Hepatic stellate cell (primary cell): ENCODE results near the gene NOTUM.
"Not testable (repeated sequence)": the region's sequence is repeated elsewhere in the genome, so short reads cannot be mapped to it uniquely, and the experiment has no call there.

Source experiments
- DNase-seq: peaks from one replicate; pipeline ENCODE4 v3.0.0; 2011; ENCODE audit warnings: low spot score

Gene NOTUM

GRCh38 chr17:81996232-81996756 is 35.3 kb upstream of the NOTUM start:
- DNase-seq = no peak

DNA sequence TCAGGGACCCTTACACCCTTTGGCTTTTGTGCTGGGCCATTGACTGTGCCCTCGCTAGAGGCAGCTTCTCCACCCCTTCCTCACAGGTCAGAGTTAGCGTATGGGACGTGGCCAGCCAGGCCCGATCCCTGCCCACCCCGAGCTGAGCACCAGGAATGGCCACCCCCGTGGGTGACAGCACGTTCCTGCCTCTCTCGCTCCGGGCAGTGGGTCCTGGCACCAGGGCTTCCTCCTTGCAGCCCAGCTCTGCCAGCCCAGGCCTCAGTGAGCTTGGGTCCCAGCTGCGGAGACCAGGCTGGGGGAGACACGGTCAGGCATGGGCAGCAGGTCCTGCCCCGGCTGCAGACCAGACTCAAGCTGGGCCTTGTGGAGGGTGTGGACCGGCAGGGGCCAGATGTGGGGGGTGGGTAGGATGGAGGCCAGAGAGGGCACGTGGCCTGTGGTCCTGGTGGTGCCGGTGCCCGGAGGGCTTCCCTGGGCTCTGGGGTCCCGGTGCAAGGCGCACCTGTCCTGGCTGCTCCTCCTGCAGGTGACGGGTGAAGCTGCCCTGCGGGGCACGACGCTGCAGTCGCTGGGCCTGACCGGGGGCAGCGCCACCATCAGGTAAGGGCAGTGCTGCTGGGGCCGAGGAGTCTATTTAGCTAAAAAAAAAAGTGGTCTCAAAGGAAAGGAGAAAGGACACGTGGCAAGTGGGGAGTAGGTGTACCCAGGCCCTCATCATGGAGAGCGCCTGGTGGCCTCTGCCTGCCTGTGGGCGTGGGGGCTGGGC is 34.7 kb upstream of the NOTUM start:
- DNase-seq = no peak

GRCh38 chr17:81994593-81995462 is 33.8 kb upstream of the NOTUM start:
- no peak for DNase-seq

GRCh38 chr17:81993729-81994592 is 33.0 kb upstream of the NOTUM start:
- DNase-seq = no peak

- DNase-seq = no peak
These were observed 31.5 kb upstream of the NOTUM start for GRCh38 chr17:81992306-81993102.

DNA sequence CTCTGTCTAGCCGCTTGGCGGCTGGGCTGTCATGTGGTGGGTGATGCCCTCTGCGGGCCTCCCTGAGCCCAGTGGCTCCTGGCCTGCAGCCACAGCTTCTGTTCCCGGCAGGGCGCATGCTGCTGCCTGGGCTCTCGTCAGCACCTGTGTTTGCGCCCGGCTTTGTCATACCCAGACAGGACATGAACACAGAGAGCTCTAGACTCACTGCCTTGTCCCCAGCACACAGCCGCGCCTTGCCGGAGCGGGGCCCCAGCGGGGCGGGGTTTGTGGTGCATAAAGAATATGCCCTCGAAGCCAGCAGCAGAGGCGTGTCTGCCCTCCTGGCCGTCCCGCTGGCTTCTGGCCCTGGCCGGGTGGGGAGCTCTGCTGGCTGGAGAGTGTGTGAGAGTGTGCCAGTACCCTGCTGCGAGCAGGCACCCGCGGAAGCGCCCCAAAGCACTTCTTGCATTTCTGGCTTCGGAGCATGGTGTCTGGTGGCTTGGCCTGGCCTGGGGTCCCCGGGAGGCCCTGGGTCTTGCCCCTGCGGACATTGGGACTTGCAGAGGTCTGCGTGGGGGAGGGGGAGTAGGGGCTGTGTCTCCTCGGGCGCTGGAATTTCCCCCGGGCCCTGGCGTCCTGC is 30.8 kb upstream of the NOTUM start:
- no peak for DNase-seq

- no peak for DNase-seq
These were observed 30.1 kb upstream of the NOTUM start for GRCh38 chr17:81990836-81991683.

GRCh38 chr17:81987161-81987770 is 26.3 kb upstream of the NOTUM start:
- DNase-seq = no peak

- no peak for DNase-seq
These were observed 25.6 kb upstream of the NOTUM start for GRCh38 chr17:81986606-81987005.

- no peak for DNase-seq
These were observed 23.9 kb upstream of the NOTUM start for GRCh38 chr17:81984773-81985410.

DNA sequence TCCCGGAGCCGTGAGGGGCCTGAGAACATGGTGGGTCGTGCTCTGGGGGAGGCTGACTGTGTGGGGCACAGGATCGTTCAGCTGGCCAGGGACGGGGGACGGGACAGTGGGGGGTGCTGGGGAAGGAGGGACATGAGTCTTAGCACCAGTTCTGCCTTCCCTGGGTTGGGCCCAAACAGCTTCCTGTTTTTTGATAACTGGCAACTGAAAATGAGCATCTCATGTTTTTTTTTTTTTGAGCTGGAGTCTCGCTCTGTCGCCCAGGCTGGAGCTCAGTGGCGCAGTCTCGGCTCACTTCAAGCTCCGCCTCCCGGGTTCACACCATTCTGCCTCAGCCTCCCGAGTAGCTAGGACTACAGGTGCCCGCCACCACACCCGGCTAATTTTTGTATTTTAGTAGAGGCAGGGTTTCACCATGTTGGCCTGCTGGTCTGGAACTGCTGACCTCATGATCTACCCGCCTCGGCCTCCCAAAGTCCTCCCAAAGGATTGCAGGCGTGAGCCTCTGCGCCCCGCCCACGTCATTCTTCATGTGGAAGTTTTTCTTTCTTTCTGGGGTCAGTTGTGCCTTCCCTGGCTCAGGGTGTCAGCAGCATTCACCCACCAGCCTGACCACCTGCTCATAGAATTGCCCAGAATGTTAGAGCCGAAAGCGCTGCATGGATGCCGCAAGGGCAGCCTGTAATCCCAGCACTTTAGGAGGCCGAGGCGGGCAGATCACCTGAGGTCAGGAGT is 22.8 kb upstream of the NOTUM start:
- no peak for DNase-seq

GRCh38 chr17:81983011-81983638 is 22.1 kb upstream of the NOTUM start:
- DNase-seq = no peak

GRCh38 chr17:81981511-81981910 is 20.5 kb upstream of the NOTUM start:
- not testable (repeated sequence) for DNase-seq

DNA sequence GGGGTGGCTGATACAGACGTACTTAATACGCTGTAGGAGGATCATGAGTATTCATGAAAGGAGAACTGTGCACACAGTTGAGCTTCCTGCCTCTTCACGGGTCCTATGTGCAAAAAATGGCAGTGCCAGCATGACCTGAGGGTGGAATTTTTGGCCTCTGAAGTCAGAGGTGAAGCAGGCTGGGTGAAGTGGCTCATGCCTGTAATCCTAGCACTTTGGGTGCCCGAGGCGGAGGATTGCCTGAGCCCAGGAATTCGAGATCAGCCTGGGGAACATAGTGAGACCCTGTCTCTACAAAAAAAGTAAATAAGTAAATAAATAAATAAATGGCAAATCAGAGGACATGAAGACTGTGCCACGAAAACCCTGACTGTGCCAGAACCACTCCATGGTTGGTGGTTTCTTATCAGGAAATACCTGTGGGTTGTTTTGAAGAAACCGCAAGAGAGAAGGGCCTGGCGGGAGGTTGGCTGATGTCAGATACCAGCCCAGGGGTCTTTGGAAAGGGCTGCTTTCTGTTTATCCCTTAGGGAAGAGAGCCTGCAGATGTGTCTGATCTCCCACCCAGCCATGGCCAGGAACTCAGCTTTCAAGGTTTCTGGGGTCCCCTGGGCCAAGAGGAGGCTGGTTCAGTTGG is 19.8 kb upstream of the NOTUM start:
- no peak for DNase-seq

DNA sequence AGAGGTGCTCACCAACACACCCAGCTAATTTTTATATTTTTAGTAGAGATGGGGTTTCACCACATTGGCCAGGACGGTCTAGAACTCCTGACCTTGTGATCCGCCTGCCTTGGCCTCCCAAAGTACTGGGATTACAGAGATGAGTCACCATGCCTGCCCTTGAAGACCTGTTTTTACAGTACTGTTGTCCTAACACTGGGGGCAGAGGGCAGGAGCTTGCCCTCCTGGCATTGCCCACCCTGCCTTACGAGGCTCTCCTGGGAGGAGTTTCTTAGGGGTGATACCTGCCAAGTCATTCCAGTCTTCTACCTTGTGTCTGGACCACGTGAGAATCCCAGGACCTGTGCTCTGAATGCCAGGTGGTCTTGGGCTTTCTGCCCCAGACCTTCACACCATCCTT is 19.1 kb upstream of the NOTUM start:
- DNase-seq = no peak

DNA sequence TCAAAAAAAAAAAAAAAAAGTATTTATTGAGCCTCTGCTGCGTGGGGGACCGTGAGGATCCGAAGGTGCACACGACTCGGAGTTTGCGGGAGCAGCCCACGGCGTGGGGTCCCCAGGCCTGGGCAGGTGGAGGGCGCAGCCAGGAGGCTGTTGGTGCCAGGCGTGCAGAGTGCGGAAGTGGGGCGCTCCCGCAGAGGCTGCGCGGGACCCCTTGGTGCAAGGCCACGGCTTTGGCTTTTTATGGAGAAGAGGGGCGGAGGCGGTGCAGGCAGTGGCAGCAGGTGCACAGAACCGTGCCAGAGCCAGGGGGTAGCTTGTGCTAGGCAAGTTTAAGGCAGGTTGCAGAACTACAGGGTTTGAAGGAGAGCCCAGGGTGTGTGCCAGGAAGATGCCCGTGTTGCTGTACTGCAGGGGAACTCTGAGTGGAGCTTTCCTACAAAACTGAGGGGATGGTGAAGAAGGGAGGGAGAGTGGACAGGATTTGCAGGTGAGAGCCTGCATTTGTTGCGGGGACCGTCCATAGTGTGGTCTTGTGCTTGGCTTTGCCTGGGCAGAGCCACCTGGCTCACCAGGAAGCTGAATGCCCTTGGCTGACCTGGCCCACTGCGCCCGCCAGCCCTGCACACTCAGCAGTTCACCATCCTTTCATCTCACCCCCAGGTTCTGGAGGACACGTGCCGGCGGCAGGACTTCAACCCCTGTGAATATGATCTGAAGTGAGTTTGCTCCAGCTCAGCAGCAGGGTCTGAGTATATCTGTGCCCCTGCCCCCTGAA is 17.7 kb upstream of the NOTUM start:
- no peak for DNase-seq
